Chondrocyte (in vitro differentiated cells): ENCODE measurements around the gene ATP6V1F. TPM values are rescaled to one million over a fixed set of nuclear protein-coding genes. Genes with fewer than 3 reads are reported as not detected.
A peak's percentile ranks its signal among the peaks of the same experiment; 100 is the strongest.

Source experiments
- DNase-seq: peaks from one replicate; pipeline ENCODE4 v3.0.0; 2021; ENCODE audit warnings: mixed read lengths, low spot score
- H3K27ac Mint-ChIP-seq: one replicate; pipeline ENCODE4 v1.8.0; 2021; ENCODE audit warnings: mild to moderate bottlenecking, moderate library complexity, mixed read lengths; ENCODE audit not compliant: unreplicated experiment
- H3K27me3 Mint-ChIP-seq: 2 replicates; pipeline ENCODE4 v1.8.0; 2021; ENCODE audit warnings: low read depth, mixed read lengths
- H3K36me3 Mint-ChIP-seq: 2 replicates; pipeline ENCODE4 v1.8.0; 2021; ENCODE audit warnings: low read depth, mixed read lengths
- H3K4me1 Mint-ChIP-seq: 2 replicates; pipeline ENCODE4 v1.8.0; 2021; ENCODE audit warnings: low read depth, mild to moderate bottlenecking, mixed read lengths
- H3K4me3 Mint-ChIP-seq: one replicate; pipeline ENCODE4 v1.8.0; 2021; ENCODE audit warnings: mild to moderate bottlenecking, moderate library complexity, mixed read lengths; ENCODE audit not compliant: unreplicated experiment
- H3K9me3 Mint-ChIP-seq: 2 replicates; pipeline ENCODE4 v1.8.0; 2021; ENCODE audit warnings: low read depth, mixed read lengths
- CTCF ChIP-seq: fragments of 200-600 bp; sonication (generic); IDR thresholded peaks from 2 replicates; pipeline ENCODE4 v1.5.0; 2021; ENCODE audit warnings: antibody characterized with exemption, mild to moderate bottlenecking, moderate library complexity
- total RNA-seq: library from RNA; stranded (reverse); gene quantifications from 3 replicates; pipeline ENCODE4 v1.2.1, GENCODE V29; 2021

Gene ATP6V1F
- total RNA-seq, 1 donor from 2014 or later, result 154 TPM

GRCh38 chr7:128841171-128841690, 21.4 kb upstream of the ATP6V1F start:
- peak; percentile 90 for DNase-seq
- Mint-ChIP-seq H3K9me3 (no peaks in the 10 kb centered on the region), H3K27ac (no peak overlapping the region), H3K4me3 (no peak overlapping the region), H3K4me1 (no peaks in the 10 kb centered on the region), H3K36me3 (peaks cover 41% of the 10 kb centered on the region), H3K27me3 (no peaks in the 10 kb centered on the region)
- TF ChIP-seq CTCF, result no peak

- DNase-seq, result peak; percentile 83
- H3K9me3 Mint-ChIP-seq, result no peaks in the 10 kb centered on the region
- TF ChIP-seq CTCF, result peak; percentile 87
- no peaks in the 10 kb centered on the region for H3K27me3 Mint-ChIP-seq
- H3K36me3 Mint-ChIP-seq, result peaks cover 43% of the 10 kb centered on the region
- no peak overlapping the region for H3K4me3 Mint-ChIP-seq
- no peak overlapping the region for H3K27ac Mint-ChIP-seq
- H3K4me1 Mint-ChIP-seq, result no peaks in the 10 kb centered on the region
Observed at GRCh38 chr7:128841921-128842673, 20.6 kb upstream of the ATP6V1F start.

- Mint-ChIP-seq H3K4me3 (no peak overlapping the region), H3K27ac (no peak overlapping the region), H3K4me1 (no peaks in the 10 kb centered on the region), H3K9me3 (no peaks in the 10 kb centered on the region), H3K27me3 (no peaks in the 10 kb centered on the region), H3K36me3 (peaks cover 41% of the 10 kb centered on the region)
- DNase-seq, result peak; percentile 82
- no peak for TF ChIP-seq CTCF
Observed at GRCh38 chr7:128842674-128843641, 19.7 kb upstream of the ATP6V1F start.

- no peak for DNase-seq
- H3K36me3 Mint-ChIP-seq, result peaks cover 41% of the 10 kb centered on the region
- no peaks in the 10 kb centered on the region for H3K9me3 Mint-ChIP-seq
- TF ChIP-seq CTCF, result no peak
- no peaks in the 10 kb centered on the region for H3K4me1 Mint-ChIP-seq
- no peak overlapping the region for H3K4me3 Mint-ChIP-seq
- no peaks in the 10 kb centered on the region for H3K27me3 Mint-ChIP-seq
- H3K27ac Mint-ChIP-seq, result no peak overlapping the region
Observed at GRCh38 chr7:128843938-128844621, 18.6 kb upstream of the ATP6V1F start.
